Measurements from ENCODE around the gene CEP95.
"Not testable (repeated sequence)": the region's sequence is repeated elsewhere in the genome, so short reads cannot be mapped to it uniquely, and the experiment has no call there.

Gene CEP95

DNA sequence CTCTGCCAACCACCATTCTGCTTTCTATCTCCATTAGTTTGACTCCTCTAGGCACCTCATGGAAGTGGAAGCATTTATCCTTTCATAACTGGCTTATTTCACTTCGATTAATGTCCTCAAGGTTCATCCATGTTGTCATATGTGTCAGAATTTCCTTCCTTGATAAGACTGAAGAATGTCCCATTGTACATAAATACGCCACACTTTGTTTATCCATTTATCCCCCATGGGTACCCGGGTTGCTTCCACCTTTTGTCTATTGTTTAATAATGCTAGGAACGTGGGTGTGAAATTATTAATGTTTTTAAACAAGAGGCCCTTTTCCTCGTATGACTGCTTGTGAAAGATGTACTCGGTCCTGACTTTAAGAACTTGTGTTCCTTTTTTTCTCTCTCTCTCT is 45.0 kb upstream of the CEP95 start:
- no peaks in the 10 kb centered on the region for H3K4me1 ChIP-seq
- no peak overlapping the region for H3K4me3 ChIP-seq
- H3K9me3 ChIP-seq = no peaks in the 10 kb centered on the region
- no peak for DNase-seq
- no peaks in the 10 kb centered on the region for H3K27me3 ChIP-seq
- TF ChIP-seq CTCF (IDR thresholded peaks at IDR 0.05) = no peak
- intact Hi-C loops (cut with DNase I; ENCODE audit: low total_unique reads) = no loop called here
- H3K36me3 ChIP-seq = no peaks in the 10 kb centered on the region
- no peak overlapping the region for H3K27ac ChIP-seq

DNA sequence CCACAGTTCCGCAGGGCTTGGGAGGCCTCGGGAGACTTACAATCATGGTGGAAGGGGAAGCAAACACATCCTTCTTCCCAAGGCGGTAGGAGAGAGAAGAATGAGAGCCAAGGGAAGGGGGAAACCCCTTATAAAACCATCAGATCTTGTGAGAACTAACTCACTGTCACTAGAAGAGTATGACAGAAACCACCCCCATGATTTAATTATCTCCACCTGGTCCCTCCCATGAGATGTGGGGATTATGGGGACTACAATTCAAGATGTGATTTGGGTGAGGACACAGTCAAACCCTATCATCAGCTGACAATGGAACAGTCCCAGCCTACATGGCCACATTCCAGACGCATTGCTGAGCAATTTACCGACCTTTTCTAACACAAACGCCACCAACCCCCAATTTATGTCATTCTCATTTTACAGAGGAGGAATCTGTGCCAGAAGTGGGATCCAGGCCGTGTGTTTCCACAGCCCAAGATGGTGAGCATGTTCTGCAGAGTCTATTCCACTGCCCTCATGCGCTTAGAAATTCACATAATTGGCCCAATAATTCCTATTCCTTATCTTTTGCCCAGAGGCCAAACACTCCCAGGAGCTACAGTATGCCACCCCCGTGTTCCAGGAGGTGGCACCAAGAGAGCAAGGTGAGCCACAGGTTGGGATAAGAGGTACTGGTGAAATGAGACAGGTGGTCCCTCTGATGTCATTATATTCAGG is 40.6 kb upstream of the CEP95 start:
- TF ChIP-seq CTCF (IDR thresholded peaks at IDR 0.05) = no peak
- Histone ChIP-seq H3K36me3 (no peaks in the 10 kb centered on the region), H3K4me1 (no peaks in the 10 kb centered on the region), H3K27me3 (peaks cover 0 to 5% of the 10 kb centered on the region in 2 donors), H3K4me3 (no peak overlapping the region), H3K9me3 (no peaks in the 10 kb centered on the region), H3K27ac (no peak overlapping the region)
- intact Hi-C loops (cut with DNase I; ENCODE audit: low total_unique reads) = no loop called here
- DNase-seq = no peak

- DNase-seq; H3K27me3 ChIP-seq; H3K4me3 ChIP-seq; H3K36me3 ChIP-seq; intact Hi-C loops (cut with DNase I; ENCODE audit: low total_unique reads); H3K9me3 ChIP-seq; H3K4me1 ChIP-seq; H3K27ac ChIP-seq: not testable (repeated sequence)
Measured at GRCh38 chr17:64466834-64467233, 39.9 kb upstream of the CEP95 start.

- Histone ChIP-seq H3K9me3 (no peaks in the 10 kb centered on the region), H3K27me3 (peaks cover 0 to 5% of the 10 kb centered on the region in 2 donors), H3K27ac (no peak overlapping the region), H3K36me3 (no peaks in the 10 kb centered on the region), H3K4me3 (no peak overlapping the region), H3K4me1 (no peaks in the 10 kb centered on the region)
- DNase-seq = no peak
- intact Hi-C loops (cut with DNase I; ENCODE audit: low total_unique reads) = no loop called here
- TF ChIP-seq CTCF (IDR thresholded peaks at IDR 0.05) = no peak
Measured at GRCh38 chr17:64470625-64471024, 36.2 kb upstream of the CEP95 start.

DNA sequence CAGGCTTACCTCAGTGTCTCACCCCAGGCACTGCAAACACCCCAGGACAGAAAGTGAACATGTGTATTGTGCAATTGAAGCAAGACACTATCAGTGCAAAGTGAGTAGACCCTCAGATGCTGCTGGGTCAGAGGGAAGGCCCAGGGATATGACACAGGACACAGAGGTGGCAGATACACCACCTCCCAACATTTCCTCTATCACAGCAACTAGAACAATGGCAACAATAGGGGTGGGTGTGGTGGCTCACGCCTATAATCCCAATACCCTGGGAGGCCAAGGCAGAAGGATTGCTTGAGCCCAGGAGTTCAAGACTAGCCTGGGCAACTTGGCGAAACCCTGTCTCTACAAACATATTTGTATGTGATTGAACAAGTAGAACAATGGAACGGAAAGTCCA is 35.3 kb upstream of the CEP95 start:
- Histone ChIP-seq H3K27ac (no peak overlapping the region), H3K4me3 (no peak overlapping the region), H3K27me3 (peaks cover 0 to 5% of the 10 kb centered on the region in 2 donors), H3K4me1 (no peaks in the 10 kb centered on the region), H3K9me3 (no peaks in the 10 kb centered on the region), H3K36me3 (no peaks in the 10 kb centered on the region)
- DNase-seq = no peak
- TF ChIP-seq CTCF (IDR thresholded peaks at IDR 0.05) = no peak
- intact Hi-C loops (cut with DNase I; ENCODE audit: low total_unique reads) = no loop called here

GRCh38 chr17:64472564-64472963 is 34.2 kb upstream of the CEP95 start:
- Histone ChIP-seq H3K4me3 (no peak overlapping the region), H3K4me1 (no peaks in the 10 kb centered on the region), H3K27me3 (peaks cover 0 to 5% of the 10 kb centered on the region in 2 donors), H3K36me3 (peaks cover 0 to 5% (median 5%) of the 10 kb centered on the region in 3 donors), H3K9me3 (no peaks in the 10 kb centered on the region), H3K27ac (no peak overlapping the region)
- TF ChIP-seq CTCF (IDR thresholded peaks at IDR 0.05) = no peak
- no peak for DNase-seq
- intact Hi-C loops (cut with DNase I; ENCODE audit: low total_unique reads) = no loop called here

All from tibial artery (tissue), 4 donors.